ENCODE measurements around the gene CABCOCO1. TPM values are rescaled to one million over a fixed set of nuclear protein-coding genes. Genes with fewer than 3 reads are reported as not detected.

The CABCOCO1 gene
- total and polyA plus RNA-seq, 9 of the 15 experiments (the other 6 are each of a cell fraction or from before 2014, with no cell fraction given) = 0.04 TPM; not detected in 8

- TF ChIP-seq E2F8 (IDR thresholded peaks at IDR 0.05; ENCODE audit: low read depth, partially characterized antibody) (peak; percentile 34), ZEB2 (IDR thresholded peaks at IDR 0.05) (peak; percentile 38; the same call in 1 of the 2 replicates), RCOR1 (IDR thresholded peaks at IDR 0.05; ENCODE audit: borderline replicate concordance in 1 of 2, low read depth in 2 of 2, low read length in 2 of 2) (peak in 1 of 2 experiments; percentile 89; a peak in 2 of 4 replicates), TEAD4 (IDR thresholded peaks at IDR 0.05; ENCODE audit: low read length) (peak; percentile 47; the same call in 1 of the 2 replicates), TEAD4 (CRISPR knock-in tag; IDR thresholded peaks at IDR 0.05; ENCODE audit: borderline replicate concordance) (no peak), DNMT1 (IDR thresholded peaks at IDR 0.05) (0 out of 2 replicates have a peak, but pooled peaks have one; percentile 11), CREBBP (IDR thresholded peaks at IDR 0.05; ENCODE audit: low read depth, low read length) (no peak), IFI16 (CRISPR knock-in tag; IDR thresholded peaks at IDR 0.05) (no peak), ZKSCAN3 (CRISPR knock-in tag; IDR thresholded peaks at IDR 0.05) (no peak), HES1 (IDR thresholded peaks at IDR 0.05; ENCODE audit: low read depth) (0 out of 2 replicates have a peak, but pooled peaks have one; percentile 7), CXXC5 (CRISPR knock-in tag; IDR thresholded peaks at IDR 0.05) (peak; percentile 17), CTBP1 (IDR thresholded peaks at IDR 0.05; ENCODE audit: borderline replicate concordance) (peak; percentile 91), ZNF277 (CRISPR knock-in tag; IDR thresholded peaks at IDR 0.05; ENCODE audit: borderline replicate concordance) (no peak), MAZ (CRISPR knock-in tag; conservative IDR thresholded peaks at IDR 0.05 in 1 of 2, IDR thresholded peaks at IDR 0.05 in 1 of 2) (peak in 1 of 2 experiments; percentile 34; a peak in 1 of 4 replicates), ZNF398 (CRISPR knock-in tag; IDR thresholded peaks at IDR 0.05) (no peak), ELF1 (tag; IDR thresholded peaks at IDR 0.05) (0 out of 2 replicates have a peak, but pooled peaks have one; percentile 1), CBX3 (IDR thresholded peaks at IDR 0.05; ENCODE audit: borderline replicate concordance in 1 of 2, low read length in 2 of 2) (no peak), JUND (IDR thresholded peaks at IDR 0.05; ENCODE audit: borderline replicate concordance, low read depth, low read length) (peak; percentile 22; the same call in 1 of the 2 replicates), JUND (tag; IDR thresholded peaks at IDR 0.05; ENCODE audit: borderline replicate concordance, low read depth, low read length) (no peak; the same call in 2 of the 3 replicates)
- TF ChIP-seq, protein P1, sequence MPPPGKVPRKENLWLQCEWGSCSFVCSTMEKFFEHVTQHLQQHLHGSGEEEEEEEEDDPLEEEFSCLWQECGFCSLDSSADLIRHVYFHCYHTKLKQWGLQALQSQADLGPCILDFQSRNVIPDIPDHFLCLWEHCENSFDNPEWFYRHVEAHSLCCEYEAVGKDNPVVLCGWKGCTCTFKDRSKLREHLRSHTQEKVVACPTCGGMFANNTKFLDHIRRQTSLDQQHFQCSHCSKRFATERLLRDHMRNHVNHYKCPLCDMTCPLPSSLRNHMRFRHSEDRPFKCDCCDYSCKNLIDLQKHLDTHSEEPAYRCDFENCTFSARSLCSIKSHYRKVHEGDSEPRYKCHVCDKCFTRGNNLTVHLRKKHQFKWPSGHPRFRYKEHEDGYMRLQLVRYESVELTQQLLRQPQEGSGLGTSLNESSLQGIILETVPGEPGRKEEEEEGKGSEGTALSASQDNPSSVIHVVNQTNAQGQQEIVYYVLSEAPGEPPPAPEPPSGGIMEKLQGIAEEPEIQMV (tag; conservative IDR thresholded peaks at IDR 0.05; ENCODE audit: low read depth) = no peak
Measured at GRCh38 chr10:61764486-61764885, 101.8 kb downstream of the CABCOCO1 start (continued).

Measured in K562 (cell line).